Measurements from ENCODE around the gene FNBP1. TPM values are rescaled to one million over a fixed set of nuclear protein-coding genes. Genes with fewer than 3 reads are reported as not detected.

Gene FNBP1
- total RNA-seq, 1 donor from 2014 or later, result 48.4 TPM

- no peak overlapping the region for H3K4me3 Mint-ChIP-seq
- H3K27me3 Mint-ChIP-seq (ENCODE audit: low read depth), result no peaks in the 10 kb centered on the region
- H3K9me3 Mint-ChIP-seq, result no peaks in the 10 kb centered on the region
- H3K36me3 Mint-ChIP-seq (ENCODE audit: low read depth), result peaks cover 3% of the 10 kb centered on the region
- H3K4me1 Mint-ChIP-seq, result peaks cover 34% of the 10 kb centered on the region
- TF ChIP-seq CTCF (conservative IDR thresholded peaks at IDR 0.05), result no peak
- no peak overlapping the region for H3K27ac Mint-ChIP-seq (ENCODE audit: unreplicated experiment)
- DNase-seq (ENCODE audit: low read depth, low spot score), result no peak
These were observed 112.2 kb downstream of the FNBP1 start for GRCh38 chr9:129930743-129931142.

GRCh38 chr9:129929496-129930125 lies 113.4 kb downstream of the FNBP1 start:
- no peak overlapping the region for H3K4me3 Mint-ChIP-seq
- no peak overlapping the region for H3K27ac Mint-ChIP-seq (ENCODE audit: unreplicated experiment)
- peaks cover 3% of the 10 kb centered on the region for H3K36me3 Mint-ChIP-seq (ENCODE audit: low read depth)
- H3K9me3 Mint-ChIP-seq, result no peaks in the 10 kb centered on the region
- H3K4me1 Mint-ChIP-seq, result peaks cover 29% of the 10 kb centered on the region
- no peak for DNase-seq (ENCODE audit: low read depth, low spot score)
- no peak for TF ChIP-seq CTCF (conservative IDR thresholded peaks at IDR 0.05)
- no peaks in the 10 kb centered on the region for H3K27me3 Mint-ChIP-seq (ENCODE audit: low read depth)

- no peak overlapping the region for H3K4me3 Mint-ChIP-seq
- peaks cover 7% of the 10 kb centered on the region for H3K4me1 Mint-ChIP-seq
- no peak for DNase-seq (ENCODE audit: low read depth, low spot score)
- no peak overlapping the region for H3K27ac Mint-ChIP-seq (ENCODE audit: unreplicated experiment)
- no peaks in the 10 kb centered on the region for H3K9me3 Mint-ChIP-seq
- TF ChIP-seq CTCF (conservative IDR thresholded peaks at IDR 0.05), result no peak
- no peaks in the 10 kb centered on the region for H3K27me3 Mint-ChIP-seq (ENCODE audit: low read depth)
- peaks cover 3% of the 10 kb centered on the region for H3K36me3 Mint-ChIP-seq (ENCODE audit: low read depth)
These were observed 119.4 kb downstream of the FNBP1 start for GRCh38 chr9:129923589-129923988.

GRCh38 chr9:129921905-129922304 lies 121.1 kb downstream of the FNBP1 start:
- H3K36me3 Mint-ChIP-seq (ENCODE audit: low read depth), result no peaks in the 10 kb centered on the region
- H3K4me1 Mint-ChIP-seq, result peaks cover 7% of the 10 kb centered on the region
- H3K27me3 Mint-ChIP-seq (ENCODE audit: low read depth), result no peaks in the 10 kb centered on the region
- H3K27ac Mint-ChIP-seq (ENCODE audit: unreplicated experiment), result no peak overlapping the region
- H3K9me3 Mint-ChIP-seq, result no peaks in the 10 kb centered on the region
- no peak for TF ChIP-seq CTCF (conservative IDR thresholded peaks at IDR 0.05)
- no peak for DNase-seq (ENCODE audit: low read depth, low spot score)
- H3K4me3 Mint-ChIP-seq, result no peak overlapping the region

- H3K27ac Mint-ChIP-seq (ENCODE audit: unreplicated experiment), result no peak overlapping the region
- no peaks in the 10 kb centered on the region for H3K9me3 Mint-ChIP-seq
- no peaks in the 10 kb centered on the region for H3K27me3 Mint-ChIP-seq (ENCODE audit: low read depth)
- DNase-seq (ENCODE audit: low read depth, low spot score), result no peak
- H3K4me1 Mint-ChIP-seq, result peaks cover 7% of the 10 kb centered on the region
- no peak for TF ChIP-seq CTCF (conservative IDR thresholded peaks at IDR 0.05)
- H3K4me3 Mint-ChIP-seq, result no peak overlapping the region
- H3K36me3 Mint-ChIP-seq (ENCODE audit: low read depth), result no peaks in the 10 kb centered on the region
These were observed 123.1 kb downstream of the FNBP1 start for GRCh38 chr9:129919841-129920240.

Data from neural crest cell (in vitro differentiated cells).